CD4-positive, alpha-beta T cell treated with Interleukin-4 for 4 hours (primary cell): Measurements from ENCODE around the gene RAP1GAP2.

Experiments used
- DNase-seq: peaks from one replicate; pipeline ENCODE4 v3.0.0-alpha.2; 2020

The RAP1GAP2 gene

DNA sequence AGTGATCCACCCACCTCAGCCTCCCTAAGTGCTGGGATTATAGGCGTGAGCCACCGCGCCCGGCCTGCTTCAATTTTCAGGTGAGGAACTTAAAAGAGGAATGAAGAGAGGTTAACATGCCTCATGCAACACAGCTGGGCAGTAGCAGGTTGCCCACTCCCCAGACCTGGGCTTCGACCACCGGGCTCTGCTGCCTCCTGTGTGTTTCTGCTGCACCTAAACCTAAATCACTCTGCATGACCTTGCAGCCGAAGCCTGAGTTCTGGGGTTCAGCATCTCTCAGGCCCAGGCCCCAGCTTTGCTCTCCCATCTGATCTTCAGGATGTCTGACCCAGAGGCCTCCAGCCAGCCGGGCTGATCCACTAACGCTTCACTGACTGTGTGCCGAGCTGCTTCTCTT lies 154.6 kb downstream of the RAP1GAP2 start:
- DNase-seq = no peak

DNA sequence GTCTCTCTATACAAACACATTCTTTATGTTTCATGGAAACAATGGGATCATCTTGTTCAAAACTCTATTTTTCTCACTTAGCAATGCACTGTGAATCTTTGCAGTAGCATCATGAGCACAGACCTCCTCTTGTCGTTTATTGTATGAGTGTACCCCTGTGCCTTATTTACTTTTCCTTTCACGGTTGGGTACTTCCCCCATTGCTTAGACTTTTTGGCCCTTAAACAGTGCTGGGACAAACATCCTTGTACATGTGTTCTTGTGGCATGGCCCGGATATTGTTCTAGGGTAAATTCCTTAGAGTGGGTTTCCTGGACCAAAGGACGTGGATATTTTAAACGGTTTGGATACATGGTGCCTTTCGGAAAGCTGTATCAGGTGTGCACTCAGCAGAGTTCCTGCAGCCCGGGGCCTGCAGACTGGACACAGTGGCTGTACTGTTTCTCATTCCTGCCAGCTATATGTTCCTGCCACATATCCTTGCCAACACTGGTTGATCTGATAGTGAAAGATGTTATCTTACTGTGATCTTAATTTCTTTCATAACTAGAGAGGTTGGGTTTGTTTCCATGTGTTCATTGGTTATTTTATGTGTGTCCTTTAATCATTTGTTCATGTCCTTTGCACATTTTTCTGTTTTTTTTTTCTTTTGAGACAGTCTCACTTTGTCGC lies 156.1 kb downstream of the RAP1GAP2 start:
- DNase-seq = no peak

GRCh38 chr17:2954898-2955445 lies 158.7 kb downstream of the RAP1GAP2 start:
- DNase-seq = peak; percentile 49

- no peak for DNase-seq
Measured at GRCh38 chr17:2955931-2956582, 159.8 kb downstream of the RAP1GAP2 start.

GRCh38 chr17:2957631-2958286 lies 161.5 kb downstream of the RAP1GAP2 start:
- DNase-seq = no peak

DNA sequence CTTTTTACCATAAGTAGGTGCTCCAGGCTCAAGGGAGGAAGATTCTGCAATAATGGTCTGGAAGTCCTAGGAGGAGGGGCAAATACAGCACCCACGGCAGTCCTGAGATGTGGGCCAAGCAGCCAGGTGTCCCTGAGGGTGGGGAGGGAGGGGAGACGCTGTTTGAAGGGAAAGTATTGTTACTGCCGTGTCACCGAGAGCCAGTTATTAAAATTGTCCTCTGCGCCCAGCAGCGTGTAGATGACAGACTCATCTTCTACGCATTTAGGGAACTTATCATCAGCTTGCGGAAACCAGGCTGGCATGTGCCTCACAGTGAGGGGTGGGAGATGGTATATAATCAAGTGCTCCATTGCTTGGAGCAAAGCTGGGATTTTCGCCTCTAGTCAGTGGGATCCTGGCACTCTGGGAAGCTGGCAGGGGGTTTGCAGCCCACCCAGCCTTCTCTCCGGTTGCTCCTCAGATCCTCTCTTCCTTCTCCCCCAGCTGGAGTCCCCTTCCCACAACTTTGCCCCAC lies 162.5 kb downstream of the RAP1GAP2 start:
- no peak for DNase-seq

- no peak for DNase-seq
Measured at GRCh38 chr17:2959371-2960130, 163.3 kb downstream of the RAP1GAP2 start.

DNA sequence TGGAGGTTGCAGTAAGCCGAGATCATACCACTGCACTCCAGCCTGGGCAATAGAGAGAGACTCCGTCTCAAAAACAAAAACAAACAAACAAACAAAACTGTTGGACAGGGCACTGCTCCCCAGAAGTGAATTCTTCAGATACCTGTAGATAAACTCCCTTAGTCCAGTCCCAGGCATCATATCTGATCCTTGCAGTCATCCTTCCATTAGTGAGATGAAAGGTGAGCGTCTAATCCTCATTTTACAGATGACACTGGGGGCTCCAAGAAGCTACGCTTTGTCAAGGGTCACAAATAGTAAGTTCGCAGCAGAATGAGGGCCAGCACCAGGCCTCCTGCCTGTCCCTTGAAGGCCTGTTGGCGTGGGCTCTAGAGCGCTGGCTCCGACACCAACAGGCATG lies 165.2 kb downstream of the RAP1GAP2 start:
- no peak for DNase-seq

- no peak for DNase-seq
Measured at GRCh38 chr17:2962236-2962635, 166.0 kb downstream of the RAP1GAP2 start.

DNA sequence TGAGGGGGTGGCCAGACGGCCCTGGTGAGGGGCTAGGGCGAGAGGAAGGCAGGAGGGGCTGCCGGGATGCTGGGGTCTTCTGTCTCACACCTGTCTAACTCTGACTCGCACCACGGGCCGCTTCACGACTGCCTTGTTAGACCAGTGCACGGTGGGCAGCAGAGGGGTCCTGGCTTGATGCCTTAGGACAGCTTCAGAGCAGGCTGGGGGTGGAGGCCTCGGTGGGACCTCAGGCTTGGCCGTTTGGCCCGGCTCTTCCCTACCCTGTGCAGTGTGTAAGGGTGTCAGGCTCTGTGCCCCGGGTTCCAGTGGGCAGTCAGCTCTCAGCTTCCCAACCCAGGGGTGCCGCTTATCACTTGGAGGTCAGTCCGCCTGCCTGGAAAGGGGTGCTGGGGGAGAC lies 166.5 kb downstream of the RAP1GAP2 start:
- DNase-seq = no peak

DNA sequence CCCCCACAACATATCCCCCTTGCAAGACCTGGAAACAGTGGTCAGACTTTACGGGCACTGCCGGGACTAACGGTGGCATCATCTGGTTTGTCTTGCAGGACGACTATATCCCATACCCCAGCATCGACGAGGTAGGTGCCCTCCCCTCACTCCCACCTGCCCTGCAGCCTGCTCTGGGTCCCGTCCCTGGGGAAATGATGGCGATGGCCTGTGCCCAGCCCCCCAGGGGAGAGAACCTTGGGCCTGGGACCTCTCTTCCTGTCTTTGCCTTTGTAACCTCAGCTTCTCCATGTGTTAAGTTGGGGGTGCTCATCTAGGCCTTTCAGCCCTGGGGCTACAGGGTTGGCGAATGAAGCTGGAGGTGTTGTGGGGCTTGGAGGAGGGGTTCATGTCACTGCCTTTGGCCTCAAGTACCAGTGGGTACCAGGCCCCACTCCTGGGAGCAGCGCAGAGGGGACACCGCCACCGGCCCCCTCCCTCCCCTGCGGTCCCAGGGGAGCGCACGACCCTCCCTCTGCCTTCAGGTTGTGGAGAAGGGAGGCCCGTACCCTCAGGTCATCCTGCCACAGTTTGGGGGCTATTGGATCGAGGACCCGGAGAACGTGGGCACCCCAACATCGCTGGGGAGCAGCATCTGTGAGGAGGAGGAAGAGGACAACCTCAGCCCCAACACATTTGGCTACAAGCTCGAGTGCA lies 167.2 kb downstream of the RAP1GAP2 start:
- DNase-seq = no peak

DNA sequence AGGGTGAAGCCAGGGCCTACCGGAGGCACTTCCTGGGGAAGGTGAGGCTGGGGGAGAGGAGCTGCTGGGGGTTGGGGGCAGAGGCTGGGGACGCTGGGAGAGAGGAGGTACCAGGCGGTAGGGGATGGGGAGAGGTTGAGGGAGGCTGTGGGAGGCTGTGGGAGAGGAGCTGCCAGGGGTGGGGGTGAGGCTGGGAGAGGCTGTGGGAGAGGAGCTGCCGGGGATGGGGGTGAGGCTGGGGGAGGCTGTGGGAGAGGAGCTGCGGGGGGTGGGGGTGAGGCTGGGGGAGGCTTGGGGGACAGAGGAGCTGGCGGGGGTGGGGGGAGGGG lies 167.8 kb downstream of the RAP1GAP2 start:
- DNase-seq = no peak

DNA sequence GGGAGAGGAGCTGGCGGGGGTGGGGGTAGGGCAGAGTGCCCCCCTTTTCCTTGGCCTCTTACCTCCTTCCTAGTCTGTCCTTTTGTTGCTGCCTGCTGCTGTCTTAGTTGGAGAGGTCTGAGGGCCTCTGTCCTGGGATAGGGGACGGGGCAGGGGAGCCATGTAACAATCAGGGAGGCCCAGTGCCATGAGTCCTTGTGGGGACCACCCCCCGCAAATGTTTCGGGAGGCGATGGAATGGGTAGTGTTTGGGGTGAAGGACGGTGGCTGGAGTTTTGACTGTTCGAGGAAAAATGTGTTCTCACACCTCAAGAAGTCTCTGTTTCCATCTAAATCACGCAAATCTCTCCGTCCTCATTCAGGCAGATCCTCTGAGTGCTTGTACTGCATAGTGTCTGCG lies 168.1 kb downstream of the RAP1GAP2 start:
- no peak for DNase-seq

DNA sequence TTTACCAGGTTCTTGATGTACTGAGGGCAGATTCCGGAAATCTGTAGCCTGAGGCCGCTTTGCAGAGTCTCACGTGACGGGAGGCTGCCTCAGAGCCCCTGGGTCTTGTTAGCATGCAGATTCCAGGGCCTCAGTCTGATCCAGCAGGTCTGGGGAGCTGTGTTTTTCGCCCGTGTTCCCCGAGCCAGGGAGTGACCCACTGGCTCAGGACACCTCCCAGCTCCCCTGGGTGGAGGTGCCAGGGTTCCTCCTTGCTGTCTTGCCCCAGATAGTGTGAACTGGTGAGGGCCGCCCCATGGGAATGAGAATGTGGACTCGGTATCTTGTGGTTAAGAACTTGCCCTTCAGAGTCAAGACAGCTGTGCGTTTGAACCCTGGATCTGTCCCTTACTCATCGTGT lies 168.6 kb downstream of the RAP1GAP2 start:
- no peak for DNase-seq

DNA sequence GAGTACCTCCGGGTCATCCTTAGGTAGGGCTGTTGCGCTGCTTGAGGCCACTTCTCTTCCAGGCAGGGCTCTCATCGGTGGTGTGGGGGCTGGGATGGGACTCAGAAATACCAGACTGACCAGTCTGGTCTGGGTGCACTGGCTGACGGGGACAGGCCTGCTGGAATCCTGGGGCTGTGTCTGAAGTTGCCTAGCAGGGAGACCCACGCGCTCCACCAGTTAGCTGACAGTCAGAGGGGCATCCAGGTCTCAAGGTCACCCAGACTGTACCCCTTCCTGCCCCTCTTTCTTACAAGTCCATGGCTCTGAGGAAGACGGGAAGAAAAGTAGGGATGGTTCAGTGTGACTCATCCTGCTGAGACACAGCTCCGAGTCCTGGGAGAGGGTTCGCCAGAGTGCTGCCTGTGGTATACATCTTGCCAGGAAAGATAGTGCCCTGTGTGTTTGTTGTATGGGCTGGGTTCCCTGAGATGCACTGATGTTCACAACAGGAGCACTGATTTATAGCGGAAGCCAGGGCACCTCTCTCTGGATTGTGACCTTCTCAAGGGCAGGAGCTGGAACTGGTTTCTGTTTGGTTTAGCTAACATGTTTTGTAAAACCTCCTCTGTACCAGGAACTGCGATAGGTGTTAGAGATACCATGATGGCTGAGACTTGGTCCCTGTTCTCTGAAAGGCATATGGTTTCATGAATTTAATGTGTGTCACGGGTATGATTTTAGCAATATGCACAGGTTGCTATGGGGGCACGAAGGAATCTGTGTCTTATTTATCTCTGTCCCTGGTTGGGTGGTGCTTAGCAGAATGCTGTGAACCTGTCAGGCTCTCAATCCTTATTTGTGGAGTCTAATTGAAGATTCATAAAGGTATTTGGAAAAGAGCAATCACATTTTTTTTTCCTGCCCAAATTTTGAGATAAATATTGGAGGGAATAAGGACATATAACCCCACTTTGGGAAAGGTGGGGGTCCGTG lies 169.7 kb downstream of the RAP1GAP2 start:
- DNase-seq = no peak

GRCh38 chr17:2967515-2967914 lies 171.3 kb downstream of the RAP1GAP2 start:
- no peak for DNase-seq

GRCh38 chr17:2971851-2972250 lies 175.6 kb downstream of the RAP1GAP2 start:
- no peak for DNase-seq

- DNase-seq = no peak
Measured at GRCh38 chr17:2972749-2973148, 176.5 kb downstream of the RAP1GAP2 start.

DNA sequence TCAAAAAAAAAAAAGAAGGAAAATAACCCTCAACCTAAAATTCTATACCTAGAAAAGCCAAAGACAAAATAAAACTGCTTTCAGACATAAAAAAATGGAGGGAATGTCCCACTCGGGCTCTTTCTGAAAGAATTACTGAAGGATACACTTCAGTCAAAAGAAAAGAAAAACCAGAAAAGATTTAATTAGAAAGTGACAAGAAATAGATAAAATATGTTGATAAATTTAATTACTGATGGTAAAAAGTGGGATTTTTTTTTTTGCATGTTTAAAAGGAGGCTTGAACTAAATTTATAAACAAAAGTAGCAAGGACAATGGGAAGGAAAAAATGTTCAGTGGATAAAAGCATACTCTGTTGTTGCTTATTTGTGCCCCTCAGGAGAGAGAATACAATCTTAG lies 178.1 kb downstream of the RAP1GAP2 start:
- no peak for DNase-seq

- DNase-seq = no peak
Measured at GRCh38 chr17:2975469-2975958, 179.3 kb downstream of the RAP1GAP2 start.

DNA sequence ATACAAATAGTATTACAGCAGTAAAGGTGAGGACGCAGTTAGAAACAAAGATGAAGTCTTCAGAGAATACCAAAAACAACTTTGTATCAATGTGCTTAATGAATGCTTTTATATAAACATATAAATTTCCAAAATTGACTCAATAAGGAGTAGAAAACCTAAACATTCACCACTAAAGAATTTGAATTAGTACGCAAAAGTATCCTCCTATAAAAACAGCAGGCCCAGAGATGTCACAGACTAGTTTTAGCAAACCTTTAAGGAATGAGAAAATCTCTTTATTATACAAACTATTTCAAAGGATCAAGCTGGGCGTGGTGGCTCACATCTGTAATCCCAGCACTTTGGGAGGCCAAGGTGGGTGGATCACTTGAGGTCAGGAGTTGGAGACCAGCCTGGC lies 180.9 kb downstream of the RAP1GAP2 start:
- no peak for DNase-seq
